ENCODE data around the gene FAM136A.

DNA sequence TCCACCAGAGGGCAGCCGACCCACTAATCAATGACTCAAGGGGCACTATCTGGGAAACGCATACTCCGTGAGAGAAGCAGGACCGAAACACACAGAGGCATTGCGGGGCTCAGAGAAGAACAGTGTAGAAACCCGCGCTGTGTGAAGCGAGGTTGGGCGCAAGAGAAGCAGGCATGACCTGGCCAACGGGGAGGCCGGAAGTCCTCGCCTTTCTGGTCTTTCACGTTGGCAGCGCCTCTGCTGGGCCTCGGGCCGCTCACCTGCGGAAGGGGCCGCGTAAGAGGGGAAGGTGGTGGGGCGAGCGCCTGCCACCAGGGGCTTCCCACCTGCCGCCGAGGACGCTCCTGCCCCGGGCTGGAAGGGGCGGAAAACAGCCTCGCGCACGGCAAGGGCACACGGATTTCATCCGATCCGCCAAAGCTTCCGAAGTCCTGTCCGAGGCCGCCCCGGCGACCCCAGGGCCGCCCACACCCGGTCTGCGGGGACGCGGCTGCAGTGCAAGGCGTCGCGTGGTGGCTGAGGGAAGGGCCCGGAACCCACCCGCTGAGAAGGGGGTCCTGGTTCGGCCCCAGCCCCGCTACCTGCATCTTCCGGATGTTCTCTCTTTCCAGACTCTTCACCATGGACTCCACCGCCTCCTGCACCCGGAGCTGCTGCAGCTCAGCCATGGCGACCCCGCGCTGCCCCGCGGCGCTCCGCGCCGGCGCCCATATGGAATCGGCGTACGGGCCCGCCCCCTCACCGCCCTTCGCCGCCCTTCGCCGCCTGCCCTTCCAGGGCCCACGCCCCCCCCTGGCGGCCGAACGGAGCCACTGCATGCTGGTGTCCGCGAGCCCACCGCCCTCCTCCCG, at the start of gene FAM136A:
- TF ChIP-seq, protein P1, sequence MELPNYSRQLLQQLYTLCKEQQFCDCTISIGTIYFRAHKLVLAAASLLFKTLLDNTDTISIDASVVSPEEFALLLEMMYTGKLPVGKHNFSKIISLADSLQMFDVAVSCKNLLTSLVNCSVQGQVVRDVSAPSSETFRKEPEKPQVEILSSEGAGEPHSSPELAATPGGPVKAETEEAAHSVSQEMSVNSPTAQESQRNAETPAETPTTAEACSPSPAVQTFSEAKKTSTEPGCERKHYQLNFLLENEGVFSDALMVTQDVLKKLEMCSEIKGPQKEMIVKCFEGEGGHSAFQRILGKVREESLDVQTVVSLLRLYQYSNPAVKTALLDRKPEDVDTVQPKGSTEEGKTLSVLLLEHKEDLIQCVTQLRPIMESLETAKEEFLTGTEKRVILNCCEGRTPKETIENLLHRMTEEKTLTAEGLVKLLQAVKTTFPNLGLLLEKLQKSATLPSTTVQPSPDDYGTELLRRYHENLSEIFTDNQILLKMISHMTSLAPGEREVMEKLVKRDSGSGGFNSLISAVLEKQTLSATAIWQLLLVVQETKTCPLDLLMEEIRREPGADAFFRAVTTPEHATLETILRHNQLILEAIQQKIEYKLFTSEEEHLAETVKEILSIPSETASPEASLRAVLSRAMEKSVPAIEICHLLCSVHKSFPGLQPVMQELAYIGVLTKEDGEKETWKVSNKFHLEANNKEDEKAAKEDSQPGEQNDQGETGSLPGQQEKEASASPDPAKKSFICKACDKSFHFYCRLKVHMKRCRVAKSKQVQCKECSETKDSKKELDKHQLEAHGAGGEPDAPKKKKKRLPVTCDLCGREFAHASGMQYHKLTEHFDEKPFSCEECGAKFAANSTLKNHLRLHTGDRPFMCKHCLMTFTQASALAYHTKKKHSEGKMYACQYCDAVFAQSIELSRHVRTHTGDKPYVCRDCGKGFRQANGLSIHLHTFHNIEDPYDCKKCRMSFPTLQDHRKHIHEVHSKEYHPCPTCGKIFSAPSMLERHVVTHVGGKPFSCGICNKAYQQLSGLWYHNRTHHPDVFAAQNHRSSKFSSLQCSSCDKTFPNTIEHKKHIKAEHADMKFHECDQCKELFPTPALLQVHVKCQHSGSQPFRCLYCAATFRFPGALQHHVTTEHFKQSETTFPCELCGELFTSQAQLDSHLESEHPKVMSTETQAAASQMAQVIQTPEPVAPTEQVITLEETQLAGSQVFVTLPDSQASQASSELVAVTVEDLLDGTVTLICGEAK (IDR thresholded peaks at IDR 0.05; ENCODE audit: borderline replicate concordance): no peak
- TF ChIP-seq, protein P2, sequence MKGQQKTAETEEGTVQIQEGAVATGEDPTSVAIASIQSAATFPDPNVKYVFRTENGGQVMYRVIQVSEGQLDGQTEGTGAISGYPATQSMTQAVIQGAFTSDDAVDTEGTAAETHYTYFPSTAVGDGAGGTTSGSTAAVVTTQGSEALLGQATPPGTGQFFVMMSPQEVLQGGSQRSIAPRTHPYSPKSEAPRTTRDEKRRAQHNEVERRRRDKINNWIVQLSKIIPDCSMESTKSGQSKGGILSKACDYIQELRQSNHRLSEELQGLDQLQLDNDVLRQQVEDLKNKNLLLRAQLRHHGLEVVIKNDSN (IDR thresholded peaks at IDR 0.05; ENCODE audit: borderline replicate concordance, extremely low read length, insufficient read depth, low read depth, low read length): no peak
- no peak for TF ChIP-seq EED (IDR thresholded peaks at IDR 0.05; ENCODE audit: low read depth)
- TF ChIP-seq EGR1 (IDR thresholded peaks at IDR 0.05; ENCODE audit: borderline replicate concordance in 1 of 2, low read depth in 2 of 2, low read length in 2 of 2): peak in 1 of 2 experiments; percentile 92; a peak in 2 of 3 replicates
- peak; percentile 82 for TF ChIP-seq POLR2A (IDR thresholded peaks at IDR 0.05; ENCODE audit: low read depth, low read length)
- no peak for TF ChIP-seq EZH2 (IDR thresholded peaks at IDR 0.05; ENCODE audit: borderline replicate concordance, control insufficient read depth, low read depth, low read length)
- no peak for TF ChIP-seq SIN3A (IDR thresholded peaks at IDR 0.05; ENCODE audit: low read depth, low read length)
- no peak for TF ChIP-seq SIX5 (IDR thresholded peaks at IDR 0.05; ENCODE audit: low read depth, low read length, severe bottlenecking)
- TF ChIP-seq, protein P3, sequence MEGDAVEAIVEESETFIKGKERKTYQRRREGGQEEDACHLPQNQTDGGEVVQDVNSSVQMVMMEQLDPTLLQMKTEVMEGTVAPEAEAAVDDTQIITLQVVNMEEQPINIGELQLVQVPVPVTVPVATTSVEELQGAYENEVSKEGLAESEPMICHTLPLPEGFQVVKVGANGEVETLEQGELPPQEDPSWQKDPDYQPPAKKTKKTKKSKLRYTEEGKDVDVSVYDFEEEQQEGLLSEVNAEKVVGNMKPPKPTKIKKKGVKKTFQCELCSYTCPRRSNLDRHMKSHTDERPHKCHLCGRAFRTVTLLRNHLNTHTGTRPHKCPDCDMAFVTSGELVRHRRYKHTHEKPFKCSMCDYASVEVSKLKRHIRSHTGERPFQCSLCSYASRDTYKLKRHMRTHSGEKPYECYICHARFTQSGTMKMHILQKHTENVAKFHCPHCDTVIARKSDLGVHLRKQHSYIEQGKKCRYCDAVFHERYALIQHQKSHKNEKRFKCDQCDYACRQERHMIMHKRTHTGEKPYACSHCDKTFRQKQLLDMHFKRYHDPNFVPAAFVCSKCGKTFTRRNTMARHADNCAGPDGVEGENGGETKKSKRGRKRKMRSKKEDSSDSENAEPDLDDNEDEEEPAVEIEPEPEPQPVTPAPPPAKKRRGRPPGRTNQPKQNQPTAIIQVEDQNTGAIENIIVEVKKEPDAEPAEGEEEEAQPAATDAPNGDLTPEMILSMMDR (IDR thresholded peaks at IDR 0.05 in 2 of 3, conservative IDR thresholded peaks at IDR 0.05 in 1 of 3; ENCODE audit: control insufficient read depth in 2 of 3, extremely low read depth in 1 of 3, insufficient read depth in 1 of 3, low read depth in 3 of 3, low read length in 3 of 3): peak; percentile 88 to 97 (median 95)
- TF ChIP-seq, protein P4, sequence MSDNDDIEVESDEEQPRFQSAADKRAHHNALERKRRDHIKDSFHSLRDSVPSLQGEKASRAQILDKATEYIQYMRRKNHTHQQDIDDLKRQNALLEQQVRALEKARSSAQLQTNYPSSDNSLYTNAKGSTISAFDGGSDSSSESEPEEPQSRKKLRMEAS (IDR thresholded peaks at IDR 0.05; ENCODE audit: low read depth, low read length): peak; percentile 45; the same call in 1 of the 2 replicates
- TF ChIP-seq ZNF274 (IDR thresholded peaks at IDR 0.05; ENCODE audit: insufficient read depth, insufficient read length): no peak
- TF ChIP-seq NBN (IDR thresholded peaks at IDR 0.05): peak; percentile 24; the same call in 1 of the 2 replicates
